ENCODE data around the gene SLC30A4.
"Not testable (repeated sequence)": the region's sequence is repeated elsewhere in the genome, so short reads cannot be mapped to it uniquely, and the experiment has no call there.

SLC30A4 gene

DNA sequence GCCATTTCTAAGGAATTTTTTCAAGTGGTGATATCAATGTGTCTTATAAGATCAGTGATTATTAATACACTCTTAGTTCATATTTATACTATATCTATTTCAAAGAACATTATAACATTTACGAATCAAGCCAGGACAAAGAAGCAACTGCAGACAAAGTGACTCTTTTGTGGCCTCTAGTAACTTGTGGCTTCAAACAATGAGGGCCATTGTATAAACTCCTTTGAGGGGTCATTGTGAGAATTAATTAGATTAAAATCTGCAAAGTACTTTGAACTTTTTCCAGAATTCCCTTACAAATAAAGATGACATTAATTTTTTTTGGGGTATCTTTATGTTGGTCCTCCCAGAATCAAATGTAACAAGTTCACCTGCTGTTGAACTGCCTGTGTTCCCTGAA is 12.3 kb upstream of the SLC30A4 start:
- TF ChIP-seq ZFX (IDR thresholded peaks at IDR 0.05) (no peak), CTCF (conservative IDR thresholded peaks at IDR 0.05) (no peak)
- no peak overlapping the region for H3K27ac ChIP-seq

GRCh38 chr15:45532892-45533291 is 10.3 kb upstream of the SLC30A4 start:
- not testable (repeated sequence) for H3K27ac ChIP-seq

GRCh38 chr15:45529613-45530012 is 7.1 kb upstream of the SLC30A4 start:
- H3K27ac ChIP-seq = no peak overlapping the region
- TF ChIP-seq CTCF (conservative IDR thresholded peaks at IDR 0.05) = no peak
- TF ChIP-seq ZFX (IDR thresholded peaks at IDR 0.05) = no peak

DNA sequence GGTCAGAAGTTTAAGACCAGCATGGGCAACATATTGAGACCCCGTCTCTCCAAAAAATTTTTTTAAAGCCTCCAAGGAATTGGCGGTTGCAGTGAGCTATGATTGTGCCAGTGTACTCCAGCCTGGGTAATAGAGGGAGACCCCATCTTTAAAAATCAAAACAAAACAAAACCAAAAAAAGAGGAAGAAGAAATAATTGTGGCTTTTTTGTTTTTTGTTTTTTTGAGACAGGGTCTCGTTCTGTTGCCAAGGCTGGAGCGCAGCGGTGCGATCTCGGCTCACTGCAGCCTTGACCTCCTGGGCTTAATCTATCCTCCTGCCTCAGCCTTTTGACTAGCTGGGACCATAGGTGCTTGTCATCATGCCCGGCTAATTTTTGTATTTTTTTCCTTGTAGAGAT is 4.5 kb upstream of the SLC30A4 start:
- H3K27ac ChIP-seq = no peak overlapping the region
- TF ChIP-seq CTCF (conservative IDR thresholded peaks at IDR 0.05) (no peak), ZFX (IDR thresholded peaks at IDR 0.05) (no peak)

- TF ChIP-seq ZFX (IDR thresholded peaks at IDR 0.05) (no peak), CTCF (conservative IDR thresholded peaks at IDR 0.05) (no peak)
- peak overlapping the region; percentile 91 for H3K27ac ChIP-seq
Observed at GRCh38 chr15:45523166-45523460, 558 bp upstream of the SLC30A4 start.

DNA sequence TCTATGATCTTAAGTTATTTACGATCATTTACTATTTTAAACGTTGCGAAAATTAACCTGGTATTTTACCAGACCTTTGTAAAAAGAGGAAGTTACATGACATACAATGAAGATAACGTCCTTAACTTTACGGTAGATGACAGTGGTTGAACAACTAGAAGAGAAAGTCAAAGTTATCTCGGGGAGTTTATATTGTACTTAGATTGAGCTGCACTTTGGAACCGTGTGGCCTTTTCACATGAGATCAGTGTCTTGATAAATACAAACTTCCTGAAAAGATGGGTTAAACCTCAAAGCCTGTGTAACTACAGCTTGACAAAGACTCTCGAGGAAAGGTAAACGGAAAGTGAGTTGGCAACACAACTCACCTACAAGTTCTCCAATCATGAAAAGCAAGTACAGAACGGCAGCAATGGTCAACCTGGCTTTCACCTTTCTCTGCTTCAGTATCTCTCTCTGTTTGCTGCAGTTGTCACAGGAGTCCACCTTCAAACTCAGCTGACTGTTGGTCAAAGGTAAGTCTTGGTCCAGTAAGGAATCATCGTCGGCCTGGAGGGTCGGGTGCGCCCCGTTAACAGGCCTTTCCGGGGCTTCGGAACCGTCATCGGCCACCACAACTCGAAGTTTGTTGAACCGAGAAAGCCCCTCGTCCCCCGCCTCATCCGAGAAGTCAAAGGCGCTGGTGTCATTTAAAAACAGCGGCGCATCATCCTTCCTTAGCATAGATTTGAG is 793 bp downstream of the SLC30A4 start:
- TF ChIP-seq ZFX (IDR thresholded peaks at IDR 0.05) (no peak), CTCF (conservative IDR thresholded peaks at IDR 0.05) (no peak)

GRCh38 chr15:45510758-45511280 is 11.7 kb downstream of the SLC30A4 start:
- H3K27ac ChIP-seq = peak overlapping the region; percentile 99
- no peak for TF ChIP-seq ZFX (IDR thresholded peaks at IDR 0.05)
- TF ChIP-seq CTCF (conservative IDR thresholded peaks at IDR 0.05) = no peak

More for the DNA sequence above, 793 bp downstream of the SLC30A4 start:
- peak overlapping the region; percentile 91 for H3K27ac ChIP-seq

GRCh38 chr15:45507143-45507542 is 15.4 kb downstream of the SLC30A4 start:
- H3K27ac ChIP-seq = peak overlapping the region; percentile 23; the same call in 1 of the 2 replicates

All from C4-2B (cell line).